ENCODE results near the gene ENPP1.

Gene ENPP1
- total RNA-seq = 1.2 to 1.6 (median 1.2) reads per million in 3 donors

DNA sequence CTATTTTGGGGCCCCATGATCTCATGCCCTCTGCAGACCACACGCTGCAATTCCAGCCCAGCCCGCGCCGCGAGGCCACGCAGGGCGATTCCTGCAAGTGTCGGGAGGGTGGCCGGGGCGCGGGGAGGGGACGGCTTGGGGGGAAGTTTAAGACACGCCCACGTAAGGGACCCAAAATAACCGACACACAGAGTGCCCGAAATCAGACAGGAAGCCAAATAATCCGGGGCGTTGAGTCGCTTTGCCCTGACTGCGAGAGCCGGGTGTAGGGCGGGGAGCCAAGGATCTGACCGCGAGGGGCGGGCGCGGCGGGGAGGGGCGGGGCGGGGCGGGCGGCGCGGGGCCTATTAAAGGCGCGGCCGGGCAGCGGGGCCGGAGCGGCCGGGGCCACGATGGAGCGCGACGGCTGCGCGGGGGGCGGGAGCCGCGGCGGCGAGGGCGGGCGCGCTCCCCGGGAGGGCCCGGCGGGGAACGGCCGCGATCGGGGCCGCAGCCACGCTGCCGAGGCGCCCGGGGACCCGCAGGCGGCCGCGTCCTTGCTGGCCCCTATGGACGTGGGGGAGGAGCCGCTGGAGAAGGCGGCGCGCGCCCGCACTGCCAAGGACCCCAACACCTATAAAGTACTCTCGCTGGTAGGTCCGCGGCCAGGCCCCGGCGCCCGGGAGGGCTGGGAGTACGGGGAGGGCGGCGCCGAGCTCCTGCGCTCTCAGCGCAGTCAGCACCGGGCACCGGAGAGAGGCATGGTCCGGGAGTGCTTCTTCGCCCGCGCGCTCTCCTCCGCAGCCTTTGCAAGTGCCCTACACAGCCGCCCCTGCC lies at the start of gene ENPP1:
Gene ENPP1, plus strand, starts transcription at position 377 of the 816 bp plus-strand sequence. Its CDS starts 16 bp downstream, at position 393.
- peak; percentile 22 to 43 (median 38) for DNase-seq
- H3K9me3 ChIP-seq (ENCODE audit: control insufficient read depth, low read length) = no peaks in the 10 kb centered on the region
- H3K36me3 ChIP-seq (ENCODE audit: control insufficient read depth, insufficient read depth, low read length) = no peaks in the 10 kb centered on the region
- H3K4me3 ChIP-seq (ENCODE audit: insufficient read depth, low read depth, low read length, poor library complexity, severe bottlenecking) = peak within 1 kb of the TSS; percentile 65
- H3K27ac ChIP-seq (ENCODE audit: insufficient read depth, low read length, poor library complexity, severe bottlenecking) = no peak within 1 kb of the TSS
- no peaks in the 10 kb centered on the region for H3K27me3 ChIP-seq (replicated peaks; ENCODE audit: control insufficient read depth, insufficient read depth, low read length, poor library complexity, severe bottlenecking)
- H3K4me1 ChIP-seq (ENCODE audit: control insufficient read depth, insufficient read depth, low read length, poor library complexity, severe bottlenecking) = no peaks in the 10 kb centered on the region

DNA sequence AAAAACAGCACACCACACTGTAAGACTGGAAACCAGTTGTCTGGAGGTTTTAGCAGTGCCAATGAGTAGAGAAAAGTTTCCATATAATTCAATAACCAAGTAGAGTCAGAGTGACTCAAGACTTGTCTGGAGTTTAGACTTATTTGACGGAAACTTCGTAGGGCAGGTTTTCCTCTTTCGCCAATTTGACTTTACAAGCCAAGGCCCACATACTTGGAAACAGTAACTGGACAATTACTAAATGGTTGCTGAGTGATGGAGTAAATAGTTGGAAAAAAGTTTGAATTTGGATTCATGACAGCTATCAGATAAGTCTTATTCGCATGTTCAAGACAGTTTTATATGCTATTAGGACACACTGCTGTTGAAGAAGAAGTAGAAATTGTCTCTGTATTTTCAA lies 48.9 kb upstream of the ENPP1 start:
- Histone ChIP-seq H3K4me3 (ENCODE audit: insufficient read depth, low read depth, low read length, poor library complexity, severe bottlenecking) (no peak overlapping the region), H3K4me1 (ENCODE audit: control insufficient read depth, insufficient read depth, low read length, poor library complexity, severe bottlenecking) (no peaks in the 10 kb centered on the region), H3K27ac (ENCODE audit: insufficient read depth, low read length, poor library complexity, severe bottlenecking) (no peak overlapping the region), H3K36me3 (ENCODE audit: control insufficient read depth, insufficient read depth, low read length) (no peaks in the 10 kb centered on the region), H3K9me3 (ENCODE audit: control insufficient read depth, low read length) (no peaks in the 10 kb centered on the region), H3K27me3 (replicated peaks; ENCODE audit: control insufficient read depth, insufficient read depth, low read length, poor library complexity, severe bottlenecking) (no peaks in the 10 kb centered on the region)
- DNase-seq = no peak

DNA sequence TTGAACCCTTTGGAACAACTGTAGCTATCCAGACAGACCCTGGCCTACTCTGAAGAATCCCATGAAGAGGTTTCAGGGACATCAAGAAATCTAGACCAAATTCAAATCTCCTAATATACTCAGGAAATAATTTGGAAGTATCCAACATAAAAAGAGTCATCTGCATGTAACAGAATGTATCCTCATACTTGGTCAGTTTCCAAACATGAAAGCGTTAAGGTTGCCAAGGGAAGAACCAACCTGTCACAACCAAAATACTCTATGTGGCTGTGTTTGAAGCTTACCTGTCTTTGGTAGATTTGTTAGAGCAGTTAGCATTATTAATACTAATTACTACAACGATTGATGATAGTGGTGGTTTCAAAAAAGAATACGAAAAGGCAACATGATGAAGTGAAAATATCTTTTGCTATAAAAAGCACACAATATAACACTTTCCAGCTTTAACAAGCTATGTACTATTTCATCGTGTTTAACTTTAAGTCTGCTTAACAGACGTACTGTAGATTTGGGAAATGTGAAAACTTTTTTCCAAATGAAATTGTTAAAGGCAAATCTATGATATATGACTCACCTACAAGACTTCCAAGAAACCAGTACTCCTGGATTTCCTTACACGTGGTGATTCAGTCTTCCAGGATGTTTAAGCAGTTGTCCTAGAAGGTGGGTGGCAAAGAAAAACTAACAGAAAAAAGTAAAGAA lies 46.6 kb upstream of the ENPP1 start:
- Histone ChIP-seq H3K9me3 (ENCODE audit: control insufficient read depth, low read length) (no peaks in the 10 kb centered on the region), H3K4me1 (ENCODE audit: control insufficient read depth, insufficient read depth, low read length, poor library complexity, severe bottlenecking) (no peaks in the 10 kb centered on the region), H3K27me3 (replicated peaks; ENCODE audit: control insufficient read depth, insufficient read depth, low read length, poor library complexity, severe bottlenecking) (no peaks in the 10 kb centered on the region), H3K27ac (ENCODE audit: insufficient read depth, low read length, poor library complexity, severe bottlenecking) (no peak overlapping the region), H3K4me3 (ENCODE audit: insufficient read depth, low read depth, low read length, poor library complexity, severe bottlenecking) (no peak overlapping the region), H3K36me3 (ENCODE audit: control insufficient read depth, insufficient read depth, low read length) (no peaks in the 10 kb centered on the region)
- DNase-seq = no peak

DNA sequence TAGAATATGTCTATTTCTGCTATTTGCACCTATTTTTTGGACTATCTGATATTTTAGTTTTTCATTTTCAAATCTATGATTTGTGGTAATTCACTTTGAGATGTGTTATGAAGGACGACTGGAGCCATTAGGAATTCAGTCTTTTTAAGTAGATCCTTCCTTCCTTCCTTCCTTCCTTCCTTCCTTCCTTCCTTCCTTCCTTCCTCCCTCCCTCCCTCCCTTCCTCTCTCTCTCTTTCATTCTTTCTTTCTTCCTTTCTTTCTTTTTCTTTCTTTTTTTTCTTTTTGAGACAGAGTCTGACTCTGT lies 46.1 kb upstream of the ENPP1 start:
- no peaks in the 10 kb centered on the region for H3K36me3 ChIP-seq (ENCODE audit: control insufficient read depth, insufficient read depth, low read length)
- H3K27me3 ChIP-seq (replicated peaks; ENCODE audit: control insufficient read depth, insufficient read depth, low read length, poor library complexity, severe bottlenecking) = no peaks in the 10 kb centered on the region
- H3K4me3 ChIP-seq (ENCODE audit: insufficient read depth, low read depth, low read length, poor library complexity, severe bottlenecking) = no peak overlapping the region
- H3K27ac ChIP-seq (ENCODE audit: insufficient read depth, low read length, poor library complexity, severe bottlenecking) = no peak overlapping the region
- no peaks in the 10 kb centered on the region for H3K9me3 ChIP-seq (ENCODE audit: control insufficient read depth, low read length)
- no peaks in the 10 kb centered on the region for H3K4me1 ChIP-seq (ENCODE audit: control insufficient read depth, insufficient read depth, low read length, poor library complexity, severe bottlenecking)
- no peak for DNase-seq

DNA sequence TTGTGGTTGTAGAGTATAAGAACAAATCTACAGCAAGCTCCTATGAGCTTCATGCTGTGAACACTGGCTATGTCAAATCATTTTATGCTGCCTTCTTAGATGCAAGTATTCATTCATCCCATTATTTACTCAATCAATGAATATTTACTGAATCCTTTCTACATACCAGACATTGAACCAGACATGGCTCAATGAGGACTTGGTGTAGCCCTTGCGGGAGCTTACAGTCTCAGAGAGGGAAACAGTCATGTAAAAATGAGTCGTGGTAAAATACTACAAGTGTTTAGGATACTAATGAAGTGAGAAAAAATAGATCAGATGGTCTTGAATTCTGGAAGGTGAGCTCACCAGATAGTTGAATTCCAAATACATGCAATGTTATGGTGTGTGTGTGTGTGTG lies 44.8 kb upstream of the ENPP1 start:
- no peak for DNase-seq
- no peak overlapping the region for H3K4me3 ChIP-seq (ENCODE audit: insufficient read depth, low read depth, low read length, poor library complexity, severe bottlenecking)
- H3K9me3 ChIP-seq (ENCODE audit: control insufficient read depth, low read length) = no peaks in the 10 kb centered on the region
- no peaks in the 10 kb centered on the region for H3K36me3 ChIP-seq (ENCODE audit: control insufficient read depth, insufficient read depth, low read length)
- no peaks in the 10 kb centered on the region for H3K27me3 ChIP-seq (replicated peaks; ENCODE audit: control insufficient read depth, insufficient read depth, low read length, poor library complexity, severe bottlenecking)
- no peak overlapping the region for H3K27ac ChIP-seq (ENCODE audit: insufficient read depth, low read length, poor library complexity, severe bottlenecking)
- H3K4me1 ChIP-seq (ENCODE audit: control insufficient read depth, insufficient read depth, low read length, poor library complexity, severe bottlenecking) = no peaks in the 10 kb centered on the region

DNA sequence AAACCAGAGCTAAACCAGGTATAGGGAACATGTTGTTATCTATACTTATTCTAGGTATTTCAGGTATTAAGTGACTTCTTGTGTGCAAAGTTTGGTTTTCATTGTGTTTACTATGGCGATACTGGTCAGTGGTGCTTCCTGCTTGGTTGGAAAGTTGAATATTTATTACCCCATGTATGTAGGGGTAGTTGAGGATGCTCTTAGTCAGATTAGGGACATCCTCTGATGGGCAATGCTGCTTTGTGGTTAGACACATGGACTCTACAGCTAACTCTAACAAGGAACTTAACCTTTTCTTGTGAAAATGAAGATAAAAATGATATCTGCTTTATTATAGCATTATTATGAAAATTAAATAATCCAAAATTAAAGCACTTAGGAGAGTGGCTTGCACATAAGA lies 44.1 kb upstream of the ENPP1 start:
- Histone ChIP-seq H3K27me3 (replicated peaks; ENCODE audit: control insufficient read depth, insufficient read depth, low read length, poor library complexity, severe bottlenecking) (no peaks in the 10 kb centered on the region), H3K4me1 (ENCODE audit: control insufficient read depth, insufficient read depth, low read length, poor library complexity, severe bottlenecking) (no peaks in the 10 kb centered on the region), H3K9me3 (ENCODE audit: control insufficient read depth, low read length) (no peaks in the 10 kb centered on the region), H3K36me3 (ENCODE audit: control insufficient read depth, insufficient read depth, low read length) (no peaks in the 10 kb centered on the region), H3K4me3 (ENCODE audit: insufficient read depth, low read depth, low read length, poor library complexity, severe bottlenecking) (no peak overlapping the region), H3K27ac (ENCODE audit: insufficient read depth, low read length, poor library complexity, severe bottlenecking) (no peak overlapping the region)
- no peak for DNase-seq

DNA sequence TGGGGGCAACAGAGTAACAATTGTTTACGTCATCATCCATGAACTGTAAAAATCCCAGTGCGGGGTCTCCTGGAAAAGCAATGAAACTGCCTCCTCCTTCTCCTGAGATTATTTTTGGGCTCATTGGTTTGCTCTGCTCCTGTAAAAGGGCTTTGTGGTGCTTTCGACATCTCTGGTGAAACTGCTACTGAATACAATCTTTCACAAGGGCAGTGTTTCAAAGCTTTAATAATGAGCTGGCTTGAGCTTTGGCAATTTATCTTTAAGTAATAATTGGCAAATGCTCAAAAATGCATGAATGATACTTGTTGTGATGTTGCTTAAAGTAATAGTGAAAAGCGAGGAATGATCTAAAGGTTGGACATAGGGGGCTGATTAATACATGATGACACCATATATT lies 43.5 kb upstream of the ENPP1 start:
- Histone ChIP-seq H3K4me3 (ENCODE audit: insufficient read depth, low read depth, low read length, poor library complexity, severe bottlenecking) (no peak overlapping the region), H3K9me3 (ENCODE audit: control insufficient read depth, low read length) (no peaks in the 10 kb centered on the region), H3K27me3 (replicated peaks; ENCODE audit: control insufficient read depth, insufficient read depth, low read length, poor library complexity, severe bottlenecking) (no peaks in the 10 kb centered on the region), H3K36me3 (ENCODE audit: control insufficient read depth, insufficient read depth, low read length) (no peaks in the 10 kb centered on the region), H3K4me1 (ENCODE audit: control insufficient read depth, insufficient read depth, low read length, poor library complexity, severe bottlenecking) (no peaks in the 10 kb centered on the region), H3K27ac (ENCODE audit: insufficient read depth, low read length, poor library complexity, severe bottlenecking) (no peak overlapping the region)
- no peak for DNase-seq

DNA sequence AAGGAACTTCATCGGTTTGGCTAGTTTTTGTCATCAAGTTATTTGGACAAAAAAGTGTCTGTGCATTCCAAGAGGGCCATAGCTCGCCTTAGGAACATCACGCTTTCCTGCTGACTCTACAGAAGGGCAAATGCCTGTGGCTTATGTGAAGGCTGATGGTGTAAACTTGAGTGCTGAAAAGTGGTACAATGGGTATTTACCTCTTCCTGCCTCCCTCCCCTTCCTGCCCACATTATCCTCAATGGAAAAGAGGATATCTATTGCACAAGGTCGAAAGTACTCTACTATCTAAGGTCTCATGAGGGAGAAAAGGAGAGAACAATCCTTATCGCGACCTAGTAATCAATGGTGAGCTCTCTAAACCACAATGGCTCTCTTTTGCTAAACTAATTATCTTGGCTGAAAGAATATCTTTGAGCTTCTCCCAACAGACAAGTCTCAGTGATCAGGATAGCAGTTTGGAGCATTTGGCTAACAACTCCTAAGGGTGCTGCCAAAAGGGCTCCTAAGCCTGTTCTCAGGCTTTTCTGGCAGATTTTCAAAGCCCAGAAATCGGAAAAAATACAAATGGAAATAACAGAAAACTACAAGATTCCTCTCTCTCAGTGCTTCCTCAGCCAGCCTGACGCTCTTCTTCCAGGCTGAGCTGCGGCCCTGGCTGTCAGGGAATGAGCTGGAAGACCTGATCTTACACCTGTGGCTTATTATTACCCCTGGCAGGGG lies 42.6 kb upstream of the ENPP1 start:
- Histone ChIP-seq H3K27ac (ENCODE audit: insufficient read depth, low read length, poor library complexity, severe bottlenecking) (no peak overlapping the region), H3K27me3 (replicated peaks; ENCODE audit: control insufficient read depth, insufficient read depth, low read length, poor library complexity, severe bottlenecking) (no peaks in the 10 kb centered on the region), H3K4me3 (ENCODE audit: insufficient read depth, low read depth, low read length, poor library complexity, severe bottlenecking) (no peak overlapping the region), H3K4me1 (ENCODE audit: control insufficient read depth, insufficient read depth, low read length, poor library complexity, severe bottlenecking) (no peaks in the 10 kb centered on the region), H3K9me3 (ENCODE audit: control insufficient read depth, low read length) (no peaks in the 10 kb centered on the region), H3K36me3 (ENCODE audit: control insufficient read depth, insufficient read depth, low read length) (no peaks in the 10 kb centered on the region)
- no peak for DNase-seq

DNA sequence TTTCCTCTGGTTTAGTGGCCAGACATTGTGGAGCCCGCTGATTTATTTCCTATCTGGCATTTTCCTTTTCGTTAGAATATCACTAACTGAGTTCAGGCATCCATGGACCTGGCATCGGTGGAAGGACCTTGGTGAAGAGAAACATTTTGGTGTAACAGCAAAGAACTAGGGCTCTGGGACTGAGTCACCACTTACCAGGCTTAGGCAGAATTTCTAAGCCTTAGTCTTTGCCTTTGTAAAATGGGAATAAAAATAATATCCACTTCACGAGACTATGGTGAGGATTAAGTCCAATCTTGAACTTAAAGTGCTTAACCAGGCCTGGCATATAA lies 42.0 kb upstream of the ENPP1 start:
- Histone ChIP-seq H3K4me3 (ENCODE audit: insufficient read depth, low read depth, low read length, poor library complexity, severe bottlenecking) (no peak overlapping the region), H3K27me3 (replicated peaks; ENCODE audit: control insufficient read depth, insufficient read depth, low read length, poor library complexity, severe bottlenecking) (no peaks in the 10 kb centered on the region), H3K9me3 (ENCODE audit: control insufficient read depth, low read length) (no peaks in the 10 kb centered on the region), H3K4me1 (ENCODE audit: control insufficient read depth, insufficient read depth, low read length, poor library complexity, severe bottlenecking) (no peaks in the 10 kb centered on the region), H3K36me3 (ENCODE audit: control insufficient read depth, insufficient read depth, low read length) (no peaks in the 10 kb centered on the region), H3K27ac (ENCODE audit: insufficient read depth, low read length, poor library complexity, severe bottlenecking) (no peak overlapping the region)
- DNase-seq = no peak

DNA sequence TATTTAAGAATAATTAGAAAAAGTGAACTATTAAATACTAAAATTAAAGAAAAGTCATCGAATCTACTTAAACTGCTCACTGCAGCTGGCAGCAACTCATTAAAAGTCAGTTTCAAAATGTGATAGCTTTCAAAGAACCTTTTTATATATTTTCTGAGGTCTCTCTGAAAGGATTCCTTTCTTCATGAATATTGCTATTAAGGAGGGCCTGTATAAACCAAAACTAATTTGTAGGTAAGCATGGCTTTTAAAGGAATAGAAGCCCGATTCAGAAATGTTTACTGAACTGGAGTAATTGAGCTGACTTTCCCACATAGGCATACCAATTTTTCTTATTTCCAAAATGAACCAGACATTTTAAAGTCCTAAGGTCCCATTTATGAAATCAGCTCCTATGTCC lies 41.2 kb upstream of the ENPP1 start:
- DNase-seq = no peak
- no peak overlapping the region for H3K4me3 ChIP-seq (ENCODE audit: insufficient read depth, low read depth, low read length, poor library complexity, severe bottlenecking)
- no peaks in the 10 kb centered on the region for H3K9me3 ChIP-seq (ENCODE audit: control insufficient read depth, low read length)
- H3K4me1 ChIP-seq (ENCODE audit: control insufficient read depth, insufficient read depth, low read length, poor library complexity, severe bottlenecking) = no peaks in the 10 kb centered on the region
- H3K36me3 ChIP-seq (ENCODE audit: control insufficient read depth, insufficient read depth, low read length) = no peaks in the 10 kb centered on the region
- no peaks in the 10 kb centered on the region for H3K27me3 ChIP-seq (replicated peaks; ENCODE audit: control insufficient read depth, insufficient read depth, low read length, poor library complexity, severe bottlenecking)
- no peak overlapping the region for H3K27ac ChIP-seq (ENCODE audit: insufficient read depth, low read length, poor library complexity, severe bottlenecking)

Measured in effector memory CD4-positive, alpha-beta T cell (primary cell).